ENCODE data around the gene DACT2. TPM values are rescaled to one million over a fixed set of nuclear protein-coding genes. Genes with fewer than 3 reads are reported as not detected.

Gene DACT2
- total and polyA plus RNA-seq, 2 of the 8 experiments (the other 6 are each of a cell fraction or from before 2014, with no cell fraction given) = 2.9 to 3.1 TPM

DNA sequence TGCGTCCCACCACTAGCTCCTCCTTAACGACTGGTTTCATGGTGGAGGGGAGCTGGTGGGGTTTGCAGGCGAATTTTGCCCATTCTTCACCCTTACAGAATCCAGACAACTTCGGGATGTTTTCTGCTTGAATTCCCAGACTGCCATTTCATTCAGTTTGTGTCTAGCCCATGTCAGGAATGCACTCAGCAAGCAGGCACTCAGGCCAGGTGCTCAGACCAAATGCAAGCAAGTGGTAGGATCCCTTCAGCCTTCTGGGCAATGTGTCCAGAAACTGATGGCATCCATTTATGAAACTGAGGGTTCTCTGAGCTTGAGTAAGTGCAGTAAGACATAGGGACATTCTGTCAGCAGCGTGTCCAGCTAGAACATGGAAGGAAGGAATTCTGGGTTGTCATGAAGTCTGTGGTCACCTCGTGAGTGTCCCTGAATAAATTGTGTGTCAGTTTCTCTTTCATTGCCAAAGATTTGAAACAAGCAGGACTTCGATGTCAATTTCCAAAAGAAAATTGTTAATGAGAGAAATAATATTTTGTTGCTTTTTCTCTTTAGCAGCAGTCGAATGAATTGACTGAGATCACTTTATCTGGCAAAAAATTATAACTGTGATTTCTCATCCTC, 21.8 kb upstream of the DACT2 start:
- no peak overlapping the region for H2AK5ac ChIP-seq (ENCODE audit: low read depth, low read length)
- H3K27ac ChIP-seq (ENCODE audit: low read depth, low read length) = no peak overlapping the region
- no peak overlapping the region for H3K4ac ChIP-seq (replicated peaks; ENCODE audit: insufficient read length, low read depth, low read length)
- no peaks in the 10 kb centered on the region for H3K79me2 ChIP-seq (ENCODE audit: control insufficient read depth in 1 of 2, insufficient read depth in 2 of 2, low read length in 2 of 2)
- H3K18ac ChIP-seq (ENCODE audit: extremely low read depth, low read length) = no peak overlapping the region
- H2BK5ac ChIP-seq (ENCODE audit: low read depth, low read length) = no peak overlapping the region
- H2BK120ac ChIP-seq (replicated peaks; ENCODE audit: low read depth, low read length) = no peak overlapping the region
- DNase-seq (ENCODE audit: low read depth in 1 of 2, low spot score in 2 of 2) (no peak), FAIRE-seq (no peak)
- no peaks in the 10 kb centered on the region; a peak in 1 of 7 replicates for H3K27me3 ChIP-seq (replicated peaks in 1 of 4; ENCODE audit: control insufficient read depth in 3 of 4, extremely low read depth in 1 of 4, insufficient read depth in 3 of 4, low read length in 3 of 4)
- H2BK15ac ChIP-seq (ENCODE audit: low read length) = no peak overlapping the region
- H3K56ac ChIP-seq (replicated peaks; ENCODE audit: insufficient read length, low read depth, low read length) = no peak overlapping the region
- H3K14ac ChIP-seq (ENCODE audit: insufficient read length) = no peak overlapping the region
- no peaks in the 10 kb centered on the region for H3K23me2 ChIP-seq (ENCODE audit: low read depth, low read length)
- WGBS, 2 experiments (ENCODE audit: extremely low coverage in 1 of 2, insufficient coverage in 1 of 2, insufficient read length in 1 of 2, insufficient replicate concordance in 2 of 2, low coverage in 1 of 2, low lambda C conversion rate in 2 of 2, missing lambda C conversion rate in 1 of 2) = 88% methylated on average over 8 of the region's 8 CpGs; no CpG with 5 or more reads in 1 of the 2 experiments
- no peak overlapping the region for H2BK12ac ChIP-seq (ENCODE audit: low read depth, low read length)
- H3K36me3 ChIP-seq (ENCODE audit: control insufficient read depth in 2 of 4, insufficient read depth in 4 of 4, low read length in 3 of 4) = no peaks in the 10 kb centered on the region
- no peak overlapping the region for H4K91ac ChIP-seq (replicated peaks; ENCODE audit: insufficient read length, low read length)
- H3K79me1 ChIP-seq (ENCODE audit: low read depth, low read length) = no peaks in the 10 kb centered on the region
- no peaks in the 10 kb centered on the region for H3K9me3 ChIP-seq (ENCODE audit: insufficient read depth in 2 of 2, low read depth in 1 of 2, low read length in 1 of 2)
- H4K8ac ChIP-seq (ENCODE audit: extremely low read depth, insufficient read depth, low read length) = no peak overlapping the region
- no peak for TF ChIP-seq TAF7 (optimal IDR thresholded peaks at IDR 0.05; ENCODE audit: borderline replicate concordance, low read depth, low read length)
- no peak for TF ChIP-seq TEAD4 (IDR thresholded peaks at IDR 0.05; ENCODE audit: low read depth, low read length)
- TF ChIP-seq YY1 (IDR thresholded peaks at IDR 0.05; ENCODE audit: low read depth, low read length) = no peak
- H4K5ac ChIP-seq (ENCODE audit: insufficient read length, low read depth, low read length) = no peak overlapping the region
- H3K4me3 ChIP-seq (ENCODE audit: extremely low read depth in 1 of 4, insufficient read depth in 2 of 4, low read depth in 3 of 4, low read length in 4 of 4) = no peak overlapping the region
- CTCF ChIA-PET (ENCODE audit: partially characterized antibody) = interaction anchor here (0.7 to 1.9 kb wide), 2 partner anchors 9 to 29 kb away, joined by 3 to 9 read pairs; no protein-coding TSS in a partner anchor
- H3K9ac ChIP-seq (replicated peaks in 1 of 4; ENCODE audit: extremely low read depth in 1 of 4, low read depth in 3 of 4, low read length in 3 of 4) = no peak overlapping the region
- H3K4me2 ChIP-seq (ENCODE audit: insufficient read depth in 1 of 2, low read depth in 2 of 2, low read length in 2 of 2) = no peak overlapping the region
- H3K23ac ChIP-seq (ENCODE audit: insufficient read length) = no peak overlapping the region
- H2AFZ ChIP-seq (ENCODE audit: low read length) = no peak overlapping the region
- POLR2A ChIA-PET (ENCODE audit: partially characterized antibody) = no interaction called here
- no peak overlapping the region for H2BK20ac ChIP-seq (ENCODE audit: low read length)
- H3K4me1 ChIP-seq (replicated peaks in 1 of 4; ENCODE audit: control insufficient read depth in 3 of 4, insufficient read depth in 4 of 4, low read length in 3 of 4) = peaks cover 0 to 3% (median 0%) of the 10 kb centered on the region in 4 experiments; a peak in 1 of 7 replicates
- H4K20me1 ChIP-seq (replicated peaks in 1 of 2; ENCODE audit: control insufficient read depth in 1 of 2, insufficient read depth in 2 of 2, low read length in 2 of 2) = no peaks in the 10 kb centered on the region
